Measurements from ENCODE around the gene SLC7A5. TPM values are rescaled to one million over a fixed set of nuclear protein-coding genes. Genes with fewer than 3 reads are reported as not detected.
"Not testable (repeated sequence)": the region's sequence is repeated elsewhere in the genome, so short reads cannot be mapped to it uniquely, and the experiment has no call there.

SLC7A5 gene
- total RNA-seq, 2 experiments from 2014 or later = 343 to 346 TPM

GRCh38 chr16:87801679-87802259 is 67.5 kb downstream of the SLC7A5 start:
- no peak for DNase-seq
- Mint-ChIP-seq H3K4me1 (ENCODE audit: low read depth) (peaks cover 8% of the 10 kb centered on the region), H3K36me3 (ENCODE audit: low read depth) (peaks cover 1% of the 10 kb centered on the region), H3K4me3 (no peak overlapping the region), H3K9me3 (no peaks in the 10 kb centered on the region), H3K27me3 (ENCODE audit: low read depth) (no peaks in the 10 kb centered on the region), H3K27ac (no peak overlapping the region)
- CTCF ChIA-PET = interaction anchor here (0.9 to 1.1 kb wide), 3 partner anchors 11 to 69 kb away, joined by 3 read pairs; no protein-coding TSS in a partner anchor
- intact Hi-C loops (cut with micrococcal nuclease) = no loop called here

GRCh38 chr16:87800497-87800896 is 68.8 kb downstream of the SLC7A5 start:
- H3K4me3 Mint-ChIP-seq = no peak overlapping the region
- no peak overlapping the region for H3K27ac Mint-ChIP-seq
- intact Hi-C loops (cut with micrococcal nuclease) = no loop called here
- CTCF ChIA-PET = interaction anchor here (1.1 kb wide), 1 partner anchor 10 kb away, joined by 3 read pairs; no protein-coding TSS in a partner anchor
- DNase-seq = no peak
- no peaks in the 10 kb centered on the region for H3K36me3 Mint-ChIP-seq (ENCODE audit: low read depth)
- no peaks in the 10 kb centered on the region for H3K27me3 Mint-ChIP-seq (ENCODE audit: low read depth)
- H3K9me3 Mint-ChIP-seq = no peaks in the 10 kb centered on the region
- H3K4me1 Mint-ChIP-seq (ENCODE audit: low read depth) = no peaks in the 10 kb centered on the region

- DNase-seq = no peak
- Mint-ChIP-seq H3K4me1 (ENCODE audit: low read depth) (no peaks in the 10 kb centered on the region), H3K36me3 (ENCODE audit: low read depth) (no peaks in the 10 kb centered on the region), H3K27ac (no peak overlapping the region), H3K9me3 (no peaks in the 10 kb centered on the region), H3K27me3 (ENCODE audit: low read depth) (no peaks in the 10 kb centered on the region), H3K4me3 (no peak overlapping the region)
- intact Hi-C loops (cut with micrococcal nuclease) = no loop called here
- CTCF ChIA-PET = interaction anchor here (0.8 kb wide), 1 partner anchor 16 kb away, joined by 3 read pairs; no protein-coding TSS in a partner anchor
Observed at GRCh38 chr16:87795336-87795735, 74.0 kb downstream of the SLC7A5 start.

GRCh38 chr16:87794485-87795078 is 74.7 kb downstream of the SLC7A5 start:
- no peaks in the 10 kb centered on the region for H3K27me3 Mint-ChIP-seq (ENCODE audit: low read depth)
- CTCF ChIA-PET = interaction anchor here (1.9 kb wide), 1 partner anchor 55 kb away, joined by 4 read pairs; no protein-coding TSS in a partner anchor
- no peaks in the 10 kb centered on the region for H3K4me1 Mint-ChIP-seq (ENCODE audit: low read depth)
- intact Hi-C loops (cut with micrococcal nuclease) = no loop called here
- no peak overlapping the region for H3K4me3 Mint-ChIP-seq
- no peak overlapping the region for H3K27ac Mint-ChIP-seq
- no peaks in the 10 kb centered on the region for H3K9me3 Mint-ChIP-seq
- no peak for DNase-seq
- H3K36me3 Mint-ChIP-seq (ENCODE audit: low read depth) = no peaks in the 10 kb centered on the region

- Mint-ChIP-seq H3K36me3 (ENCODE audit: low read depth) (no peaks in the 10 kb centered on the region), H3K4me3 (no peak overlapping the region), H3K9me3 (no peaks in the 10 kb centered on the region), H3K27me3 (ENCODE audit: low read depth) (no peaks in the 10 kb centered on the region), H3K4me1 (ENCODE audit: low read depth) (no peaks in the 10 kb centered on the region), H3K27ac (no peak overlapping the region)
- no peak for DNase-seq
- CTCF ChIA-PET = interaction anchor here (1.1 to 1.8 kb wide), 2 partner anchors 13 to 15 kb away, joined by 3 to 8 read pairs; no protein-coding TSS in a partner anchor
- intact Hi-C loops (cut with micrococcal nuclease) = no loop called here
Observed at GRCh38 chr16:87792205-87792565, 77.1 kb downstream of the SLC7A5 start.

- CTCF ChIA-PET = interaction anchor here (1.1 to 1.8 kb wide), 3 partner anchors 10 to 15 kb away, joined by 3 to 8 read pairs (median 3); no protein-coding TSS in a partner anchor
- no peaks in the 10 kb centered on the region for H3K4me1 Mint-ChIP-seq (ENCODE audit: low read depth)
- no peaks in the 10 kb centered on the region for H3K27me3 Mint-ChIP-seq (ENCODE audit: low read depth)
- no peak for DNase-seq
- intact Hi-C loops (cut with micrococcal nuclease) = no loop called here
- H3K4me3 Mint-ChIP-seq = no peak overlapping the region
- no peak overlapping the region for H3K27ac Mint-ChIP-seq
- no peaks in the 10 kb centered on the region for H3K9me3 Mint-ChIP-seq
- no peaks in the 10 kb centered on the region for H3K36me3 Mint-ChIP-seq (ENCODE audit: low read depth)
Observed at GRCh38 chr16:87791295-87792204, 77.8 kb downstream of the SLC7A5 start.

GRCh38 chr16:87790292-87791100 is 78.8 kb downstream of the SLC7A5 start:
- DNase-seq = no peak
- H3K36me3 Mint-ChIP-seq (ENCODE audit: low read depth) = no peaks in the 10 kb centered on the region
- intact Hi-C loops (cut with micrococcal nuclease) = no loop called here
- H3K4me1 Mint-ChIP-seq (ENCODE audit: low read depth) = no peaks in the 10 kb centered on the region
- CTCF ChIA-PET = interaction anchor here (1.1 to 1.8 kb wide), 3 partner anchors 11 to 12 kb away, joined by 3 to 8 read pairs (median 5); no protein-coding TSS in a partner anchor
- H3K9me3 Mint-ChIP-seq = no peaks in the 10 kb centered on the region
- no peak overlapping the region for H3K4me3 Mint-ChIP-seq
- no peaks in the 10 kb centered on the region for H3K27me3 Mint-ChIP-seq (ENCODE audit: low read depth)
- H3K27ac Mint-ChIP-seq = no peak overlapping the region

- H3K27me3 Mint-ChIP-seq (ENCODE audit: low read depth) = no peaks in the 10 kb centered on the region
- H3K9me3 Mint-ChIP-seq = no peaks in the 10 kb centered on the region
- intact Hi-C loops (cut with micrococcal nuclease) = no loop called here
- CTCF ChIA-PET = interaction anchor here (1.1 kb wide), 1 partner anchor 10 kb away, joined by 5 read pairs; no protein-coding TSS in a partner anchor
- no peak overlapping the region for H3K4me3 Mint-ChIP-seq
- H3K27ac Mint-ChIP-seq = no peak overlapping the region
- DNase-seq = no peak
- no peaks in the 10 kb centered on the region for H3K36me3 Mint-ChIP-seq (ENCODE audit: low read depth)
- H3K4me1 Mint-ChIP-seq (ENCODE audit: low read depth) = no peaks in the 10 kb centered on the region
Observed at GRCh38 chr16:87789437-87790291, 79.6 kb downstream of the SLC7A5 start.

GRCh38 chr16:87788730-87789436 is 80.4 kb downstream of the SLC7A5 start:
- H3K27ac Mint-ChIP-seq; DNase-seq; H3K4me3 Mint-ChIP-seq; H3K27me3 Mint-ChIP-seq (ENCODE audit: low read depth); CTCF ChIA-PET; intact Hi-C loops (cut with micrococcal nuclease); H3K4me1 Mint-ChIP-seq (ENCODE audit: low read depth); H3K36me3 Mint-ChIP-seq (ENCODE audit: low read depth); H3K9me3 Mint-ChIP-seq: not testable (repeated sequence)

- H3K9me3 Mint-ChIP-seq; CTCF ChIA-PET; DNase-seq; H3K4me3 Mint-ChIP-seq; intact Hi-C loops (cut with micrococcal nuclease); H3K36me3 Mint-ChIP-seq (ENCODE audit: low read depth); H3K4me1 Mint-ChIP-seq (ENCODE audit: low read depth); H3K27ac Mint-ChIP-seq; H3K27me3 Mint-ChIP-seq (ENCODE audit: low read depth): not testable (repeated sequence)
Observed at GRCh38 chr16:87787451-87788091, 81.7 kb downstream of the SLC7A5 start.
